NCI-H2029 (cell line): ENCODE results near the gene ACTL6A.
"Not testable (repeated sequence)": the region's sequence is repeated elsewhere in the genome, so short reads cannot be mapped to it uniquely, and the experiment has no call there.

Experiments
- DNase-seq: peaks from one replicate; lab custom pipeline; 2025; lab: John Stamatoyannopoulos, UW

ACTL6A gene

GRCh38 chr3:179562591-179563270 is at the start of gene ACTL6A:
Gene ACTL6A, plus strand, starts transcription at chr3:179562926. Its CDS starts 167 bp downstream, at chr3:179563093.
- DNase-seq, result peak; percentile 99

GRCh38 chr3:179513862-179514261 is 48.9 kb upstream of the ACTL6A start:
- DNase-seq, result no peak

GRCh38 chr3:179516461-179517251 is 46.1 kb upstream of the ACTL6A start:
- not testable (repeated sequence) for DNase-seq

DNA sequence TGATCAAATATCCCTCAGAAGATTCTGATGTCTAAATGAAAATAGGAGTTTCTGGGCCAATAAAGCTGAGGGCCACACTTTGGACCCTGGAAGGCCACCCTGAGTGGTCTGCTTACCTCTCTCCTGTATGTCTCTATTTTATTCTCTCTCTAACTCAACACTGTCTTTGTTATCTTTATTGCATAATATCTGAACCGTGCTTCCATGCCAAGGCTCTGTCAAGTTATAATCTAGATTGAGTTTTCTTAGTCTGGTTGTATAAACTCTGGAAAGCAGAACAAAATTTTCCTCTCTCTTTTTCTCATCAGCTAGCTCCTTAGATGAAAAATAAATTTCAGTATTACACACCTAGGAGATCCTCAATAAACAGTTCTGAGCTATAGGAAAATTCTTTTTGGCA is 36.2 kb upstream of the ACTL6A start:
- no peak for DNase-seq

GRCh38 chr3:179526989-179527391 is 35.7 kb upstream of the ACTL6A start:
- DNase-seq, result peak; percentile 53

DNA sequence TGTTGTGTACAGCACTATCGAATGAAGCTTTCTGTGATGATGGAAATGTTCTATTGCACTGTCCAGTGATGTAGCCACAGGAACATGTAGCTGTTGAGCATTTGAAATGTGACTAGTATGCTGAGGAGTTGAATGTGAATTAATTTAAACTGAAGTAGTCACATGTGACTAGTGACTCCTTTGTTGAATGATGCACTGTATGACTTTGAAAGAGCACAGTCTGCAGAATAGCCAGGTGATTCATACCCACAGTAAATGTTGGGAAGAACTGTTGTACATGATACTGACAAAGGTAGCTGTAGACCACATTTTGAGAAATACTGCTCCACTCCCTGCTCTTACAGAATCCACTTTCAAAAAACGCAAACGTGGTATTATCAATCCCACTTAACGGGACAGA is 34.0 kb upstream of the ACTL6A start:
- DNase-seq, result no peak

DNA sequence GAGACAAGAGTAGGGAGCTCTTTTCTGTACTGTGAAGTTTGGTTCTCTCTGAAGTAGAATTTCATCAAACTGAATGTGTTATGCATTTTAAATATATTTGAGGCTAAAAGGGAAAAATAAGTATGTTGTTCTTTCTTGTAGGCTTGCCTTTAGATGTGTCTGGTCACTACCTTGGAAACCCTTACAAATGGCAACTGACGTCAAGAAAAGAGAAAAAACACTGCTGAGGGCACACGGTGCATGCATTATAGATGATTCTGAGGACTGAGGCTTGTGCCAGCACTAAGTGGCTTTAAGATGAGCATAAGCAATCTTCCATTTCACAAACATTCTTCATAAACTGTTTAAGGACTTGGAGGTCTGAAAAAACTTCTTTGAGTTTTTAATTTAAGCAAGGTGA is 31.1 kb upstream of the ACTL6A start:
- DNase-seq, result no peak

- no peak for DNase-seq
Measured at GRCh38 chr3:179533274-179533673, 29.5 kb upstream of the ACTL6A start.

DNA sequence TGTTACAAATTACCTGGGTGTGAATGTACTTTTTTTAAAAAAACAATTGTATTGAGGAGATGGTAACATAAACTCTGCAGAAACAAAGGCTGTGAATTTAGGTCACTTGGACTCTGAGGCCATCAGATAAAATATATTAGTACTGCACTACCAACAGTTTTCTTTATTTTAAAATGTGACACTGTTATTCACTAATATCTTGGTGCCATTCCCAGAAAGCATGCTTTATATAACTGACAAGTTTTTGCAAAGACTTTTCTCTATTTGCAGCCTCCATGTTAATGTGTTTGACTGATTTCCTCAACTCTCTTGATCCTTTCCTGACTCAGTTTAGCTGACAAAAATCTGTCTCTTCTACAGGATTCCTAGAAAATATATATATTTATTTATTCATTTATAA is 26.5 kb upstream of the ACTL6A start:
- no peak for DNase-seq

DNA sequence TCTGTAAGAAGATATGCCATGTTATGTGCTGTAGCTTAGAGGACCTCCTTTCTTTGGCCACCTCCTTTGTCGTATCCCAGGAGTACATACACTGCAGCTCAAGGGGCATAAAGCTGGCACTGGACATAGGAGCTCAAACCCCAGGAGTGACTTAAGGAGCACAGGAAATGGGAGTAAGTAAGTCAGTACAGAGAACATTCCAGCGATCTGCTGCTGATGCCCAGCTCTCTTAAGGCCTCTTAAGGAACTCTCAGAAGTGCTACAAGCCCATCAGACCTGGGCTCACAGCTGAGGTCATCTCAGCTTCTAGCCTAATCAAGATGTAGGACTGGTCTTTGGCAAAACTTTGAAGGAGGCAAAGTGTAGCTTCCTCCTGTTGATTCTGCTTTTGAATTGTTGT is 21.6 kb upstream of the ACTL6A start:
- no peak for DNase-seq

DNA sequence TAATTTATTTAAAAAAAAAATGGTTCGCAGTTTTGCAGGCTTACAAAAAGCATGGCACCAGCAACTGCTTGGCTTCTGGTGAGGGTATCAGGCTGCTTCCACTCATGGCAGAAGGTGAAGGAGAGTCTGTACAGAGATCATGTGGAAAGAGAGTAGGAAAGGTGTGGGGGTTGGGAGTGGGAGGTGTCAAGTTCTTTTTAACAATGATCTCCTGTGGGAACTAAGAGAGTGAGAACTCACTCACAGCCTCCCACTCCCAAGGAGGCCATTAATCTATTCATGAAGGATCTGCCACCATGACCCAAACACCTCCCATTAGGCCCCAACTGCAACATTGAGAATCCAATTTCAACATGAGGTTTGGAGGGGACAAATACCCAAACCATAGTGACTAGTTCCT is 21.1 kb upstream of the ACTL6A start:
- DNase-seq, result no peak

GRCh38 chr3:179542375-179542774 is 20.4 kb upstream of the ACTL6A start:
- no peak for DNase-seq

GRCh38 chr3:179544981-179545645 is 17.6 kb upstream of the ACTL6A start:
- no peak for DNase-seq

DNA sequence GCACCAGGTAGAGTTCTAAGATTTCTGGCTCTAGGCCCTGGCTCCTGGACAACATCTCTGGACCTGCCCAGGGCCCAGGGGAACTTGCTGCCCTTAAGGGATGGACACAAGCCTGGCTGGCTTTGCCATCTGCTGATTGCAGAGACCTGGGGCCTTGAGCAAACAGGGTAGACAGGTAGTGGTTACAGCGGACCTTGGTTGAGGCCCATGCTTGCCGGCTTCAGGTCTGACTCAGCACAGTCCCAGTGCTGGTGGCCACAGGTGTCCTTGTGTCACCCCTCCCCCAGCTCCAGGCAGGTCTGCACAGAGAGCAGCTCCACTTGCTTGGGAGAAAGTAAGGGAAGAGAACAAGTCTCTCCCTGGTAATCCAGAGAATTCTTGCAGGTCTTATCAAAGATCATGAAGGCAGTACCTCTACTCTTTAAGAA is 15.9 kb upstream of the ACTL6A start:
- DNase-seq, result no peak

DNA sequence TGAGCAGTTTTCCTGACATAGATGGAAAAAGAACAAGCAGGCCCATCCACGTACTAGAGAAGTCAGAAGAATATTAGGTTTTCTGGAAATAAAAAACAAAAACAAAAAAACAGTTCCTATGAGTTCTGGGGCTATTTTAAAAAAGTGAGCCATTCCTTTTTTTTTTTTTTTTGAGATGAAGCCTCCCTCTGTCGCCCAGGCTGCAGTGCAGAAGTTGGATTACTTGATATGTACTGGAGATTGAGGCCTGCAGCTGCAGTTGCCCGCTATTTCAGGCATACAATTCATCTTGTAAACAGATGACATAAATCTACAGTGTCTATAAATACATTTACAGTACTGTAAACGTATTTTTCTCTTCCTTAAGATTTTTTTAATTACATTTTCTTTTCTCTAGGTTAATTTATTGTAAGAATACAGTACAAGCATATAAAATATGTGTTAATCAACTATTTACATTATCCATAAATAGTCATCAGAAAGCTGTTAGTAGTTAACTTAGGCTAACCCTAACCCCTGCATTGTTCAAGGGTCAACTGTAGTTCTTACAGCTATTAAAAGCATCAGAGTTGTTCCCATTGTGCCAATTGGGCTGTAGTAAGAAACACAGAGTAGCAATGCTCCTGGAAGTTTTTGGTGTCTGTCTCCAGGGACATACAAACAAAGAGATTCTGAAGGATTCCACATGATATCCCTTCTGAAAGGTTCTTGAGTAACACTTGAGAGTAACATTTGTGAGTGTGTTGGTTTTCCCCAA is 11.2 kb upstream of the ACTL6A start:
- DNase-seq, result no peak

DNA sequence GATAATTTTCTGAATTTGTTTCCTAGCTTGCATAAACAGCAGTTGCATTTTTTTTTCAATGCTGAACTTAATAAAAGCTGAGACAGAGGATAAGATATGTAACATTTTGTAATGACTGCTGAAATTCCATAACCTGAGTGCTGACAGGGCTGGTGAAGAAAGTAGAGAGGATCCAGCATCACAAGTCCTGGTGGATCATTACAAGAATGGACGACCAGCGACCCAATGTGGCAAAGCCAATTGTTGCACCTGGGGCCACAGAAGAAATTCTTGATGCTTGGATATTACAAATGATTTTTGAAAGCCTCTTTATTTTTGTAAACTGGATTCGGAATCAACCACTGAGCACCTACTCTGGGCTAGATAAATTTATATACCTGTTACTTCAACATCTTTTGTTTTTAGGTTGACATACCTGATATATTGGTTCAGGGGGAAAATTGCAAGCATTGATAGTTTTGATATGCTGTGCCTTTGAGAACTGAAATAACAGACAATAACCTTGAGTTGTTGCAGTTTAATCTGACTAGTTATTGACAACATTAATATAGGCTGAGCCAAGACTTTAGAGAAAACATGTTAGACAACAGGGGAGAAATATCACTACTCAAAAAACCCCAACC is 3.9 kb upstream of the ACTL6A start:
- peak; percentile 27 for DNase-seq

DNA sequence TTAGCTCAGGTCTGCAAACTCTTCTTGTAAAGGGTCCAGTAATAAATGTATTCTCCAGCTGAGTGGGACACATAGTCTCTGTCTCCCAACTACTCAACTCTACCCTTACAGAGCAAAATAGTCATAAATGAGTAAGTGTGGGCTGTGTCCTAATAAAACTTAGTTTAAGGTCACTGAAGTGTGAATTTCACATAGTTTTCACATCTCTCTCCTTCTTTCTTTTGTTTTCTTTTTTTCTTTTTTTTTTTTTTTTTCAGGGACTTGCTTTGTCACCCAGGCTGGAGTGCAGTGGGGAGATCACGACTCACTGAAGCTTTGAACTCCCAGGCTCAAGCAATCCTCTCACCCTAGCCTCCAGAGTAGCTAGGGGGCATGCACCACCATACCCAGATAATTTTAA is 1.9 kb upstream of the ACTL6A start:
- no peak for DNase-seq

DNA sequence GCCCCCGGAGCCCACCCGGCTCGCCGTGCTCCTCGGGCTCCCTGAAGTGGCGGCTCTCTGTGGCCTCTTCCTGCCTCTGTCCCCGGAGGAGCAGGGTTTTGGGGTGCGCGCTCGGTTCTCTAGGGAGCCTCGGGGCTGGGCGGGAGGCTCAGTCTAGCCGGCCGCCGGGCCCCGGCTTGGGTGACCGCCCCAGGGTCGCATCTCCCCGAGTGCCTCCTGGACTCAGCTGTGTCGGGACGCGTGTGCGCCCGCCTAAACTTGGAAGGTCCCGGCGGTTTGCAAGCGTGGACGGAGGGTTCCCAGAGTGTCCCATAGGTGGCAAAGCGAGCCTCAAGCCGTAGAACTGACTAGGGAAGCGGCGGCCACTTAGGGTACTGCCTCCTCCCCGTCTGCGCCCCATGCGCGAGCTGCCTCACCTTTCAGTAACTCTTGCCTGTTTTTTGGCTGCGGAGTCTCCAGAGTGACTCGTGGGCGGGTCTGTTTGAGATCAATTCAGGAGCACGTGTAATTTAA is 601 bp downstream of the ACTL6A start:
- peak; percentile 15 for DNase-seq

DNA sequence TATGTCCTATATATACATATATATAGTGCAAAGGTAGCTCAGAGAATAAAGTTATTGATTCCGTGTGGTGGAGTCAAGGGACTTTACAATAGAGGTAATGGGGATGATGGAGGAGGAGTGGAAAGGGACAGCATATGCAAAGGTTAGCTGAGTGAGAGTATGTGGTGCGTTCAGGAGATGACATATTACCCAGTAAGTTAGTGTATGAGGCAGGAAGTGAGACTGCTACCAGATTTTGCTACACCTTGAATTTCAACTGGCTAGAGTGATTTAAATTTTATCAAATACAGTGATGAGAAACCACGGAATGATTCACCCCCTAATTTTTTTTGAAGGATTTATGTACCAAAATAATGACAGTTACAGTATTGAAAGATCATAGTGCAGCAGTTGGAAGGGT is 2.8 kb downstream of the ACTL6A start:
- no peak for DNase-seq

DNA sequence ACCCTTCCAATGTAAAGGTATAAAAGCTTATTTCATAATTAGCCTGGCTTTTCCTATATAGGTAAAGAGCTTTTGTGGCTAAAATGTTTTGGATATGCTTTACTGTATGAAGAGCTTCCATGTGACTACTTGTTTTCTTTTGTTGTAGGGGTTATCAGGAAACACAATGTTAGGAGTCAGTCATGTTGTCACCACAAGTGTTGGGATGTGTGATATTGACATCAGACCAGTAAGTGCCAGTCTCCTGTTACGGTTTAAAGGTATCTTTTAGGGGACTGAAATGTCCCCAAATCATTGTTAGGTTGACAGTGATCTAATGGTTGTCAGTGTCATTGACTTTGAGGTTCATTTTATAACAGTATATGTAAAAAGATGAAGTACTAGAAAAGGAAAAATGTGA is 18.3 kb downstream of the ACTL6A start:
- DNase-seq, result no peak

DNA sequence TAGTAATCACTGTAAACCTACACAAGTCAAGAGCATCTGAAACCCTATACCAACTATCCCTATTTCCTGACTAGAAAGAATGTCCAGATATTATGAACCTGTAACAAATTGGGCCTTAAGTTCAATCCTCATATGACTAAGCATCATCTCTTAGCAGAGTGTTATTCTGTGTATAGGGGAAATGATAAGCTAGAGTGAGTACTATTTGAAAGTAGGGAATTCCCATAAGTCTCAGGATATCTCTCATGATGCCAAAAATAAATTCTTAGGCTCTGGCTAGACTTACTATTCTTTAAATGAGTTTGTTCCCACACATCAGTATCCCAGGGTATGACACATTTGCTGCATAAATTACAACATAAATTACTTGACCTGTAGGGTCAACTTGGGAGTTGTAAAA is 26.4 kb downstream of the ACTL6A start:
- DNase-seq, result no peak

GRCh38 chr3:179590669-179591068 is 27.9 kb downstream of the ACTL6A start:
- no peak for DNase-seq
